NB4 (cell line): Measurements from ENCODE around the gene DPH2.

Experiments used
- CTCF ChIP-seq: IDR thresholded peaks from one replicate; pipeline ENCODE4 v1.5.1; 2012; ENCODE audit warnings: low read depth, low read length
- MYC ChIP-seq: IDR thresholded peaks from 2 replicates; pipeline ENCODE4 v1.6.1; 2011; ENCODE audit warnings: low read depth, low read length
- POLR2A ChIP-seq: IDR thresholded peaks from 2 replicates; pipeline ENCODE4 v1.6.1; 2011; ENCODE audit warnings: mild to moderate bottlenecking; ENCODE audit not compliant: insufficient read length; ENCODE audit errors: extremely low read depth

GRCh38 chr1:43993206-43993914 lies 23.6 kb downstream of the DPH2 start:
- TF ChIP-seq CTCF = no peak
- TF ChIP-seq MYC = no peak
- TF ChIP-seq POLR2A = no peak
